ENCODE results near the gene UNK. TPM values are rescaled to one million over a fixed set of nuclear protein-coding genes. Genes with fewer than 3 reads are reported as not detected.
A peak's percentile ranks its signal among the peaks of the same experiment; 100 is the strongest.

UNK gene
- total and polyA plus RNA-seq, 2 of the 13 experiments (the other 11 are each of a cell fraction or from before 2014, with no cell fraction given), result 31.6 to 33.0 TPM

- TF ChIP-seq MLXIP (CRISPR knock-in tag; IDR thresholded peaks at IDR 0.05; ENCODE audit: borderline replicate concordance) (0 out of 2 replicates have a peak, but pooled peaks have one; percentile 21), ZNF792 (CRISPR knock-in tag; IDR thresholded peaks at IDR 0.05) (peak; percentile 69; the same call in 1 of the 2 replicates), ZBTB44 (CRISPR knock-in tag; IDR thresholded peaks at IDR 0.05) (peak; percentile 50; the same call in 1 of the 2 replicates), PTBP1 (IDR thresholded peaks at IDR 0.05; ENCODE audit: low read depth, low read length, poor library complexity, severe bottlenecking) (peak; percentile 80), PAXIP1 (CRISPR knock-in tag; conservative IDR thresholded peaks at IDR 0.05) (peak; percentile 32; the same call in 1 of the 2 replicates), HNF4G (IDR thresholded peaks at IDR 0.05; ENCODE audit: borderline replicate concordance, low read depth, low read length) (0 out of 2 replicates have a peak, but pooled peaks have one; percentile 22), HNF4G (CRISPR knock-in tag; IDR thresholded peaks at IDR 0.05; ENCODE audit: borderline replicate concordance, low read depth) (0 out of 2 replicates have a peak, but pooled peaks have one; percentile 5), TRIM24 (CRISPR knock-in tag; IDR thresholded peaks at IDR 0.05) (peak; percentile 77), IKZF4 (CRISPR knock-in tag; IDR thresholded peaks at IDR 0.05; ENCODE audit: borderline replicate concordance, low read depth, not compliant biosample characterization) (no peak), CHCHD3 (CRISPR knock-in tag; IDR thresholded peaks at IDR 0.05) (peak; percentile 86), ZKSCAN1 (IDR thresholded peaks at IDR 0.05; ENCODE audit: low read length) (no peak), ZFP36L1 (CRISPR knock-in tag; IDR thresholded peaks at IDR 0.05) (no peak), ZNF597 (CRISPR knock-in tag; IDR thresholded peaks at IDR 0.05) (no peak), ZNF784 (CRISPR knock-in tag; IDR thresholded peaks at IDR 0.05; ENCODE audit: borderline replicate concordance) (peak; percentile 46; the same call in 1 of the 2 replicates), NFYB (CRISPR knock-in tag; IDR thresholded peaks at IDR 0.05) (peak; percentile 7; the same call in 1 of the 2 replicates), ZNF510 (CRISPR knock-in tag; IDR thresholded peaks at IDR 0.05; ENCODE audit: low read depth) (peak; percentile 18; the same call in 1 of the 2 replicates), KLF13 (CRISPR knock-in tag; IDR thresholded peaks at IDR 0.05) (peak; percentile 93)
These were observed 647 bp downstream of the UNK start (continued) for GRCh38 chr17:75785016-75785890.

All from HepG2 (cell line).